DMS 273 (cell line): ENCODE data around the gene TTC39C.
"Not testable (repeated sequence)": the region's sequence is repeated elsewhere in the genome, so short reads cannot be mapped to it uniquely, and the experiment has no call there.

ENCODE experiments used
- DNase-seq: peaks from one replicate; lab custom pipeline; 2025; ENCODE audit not compliant: unreplicated experiment; lab: John Stamatoyannopoulos, UW

The TTC39C gene

DNA sequence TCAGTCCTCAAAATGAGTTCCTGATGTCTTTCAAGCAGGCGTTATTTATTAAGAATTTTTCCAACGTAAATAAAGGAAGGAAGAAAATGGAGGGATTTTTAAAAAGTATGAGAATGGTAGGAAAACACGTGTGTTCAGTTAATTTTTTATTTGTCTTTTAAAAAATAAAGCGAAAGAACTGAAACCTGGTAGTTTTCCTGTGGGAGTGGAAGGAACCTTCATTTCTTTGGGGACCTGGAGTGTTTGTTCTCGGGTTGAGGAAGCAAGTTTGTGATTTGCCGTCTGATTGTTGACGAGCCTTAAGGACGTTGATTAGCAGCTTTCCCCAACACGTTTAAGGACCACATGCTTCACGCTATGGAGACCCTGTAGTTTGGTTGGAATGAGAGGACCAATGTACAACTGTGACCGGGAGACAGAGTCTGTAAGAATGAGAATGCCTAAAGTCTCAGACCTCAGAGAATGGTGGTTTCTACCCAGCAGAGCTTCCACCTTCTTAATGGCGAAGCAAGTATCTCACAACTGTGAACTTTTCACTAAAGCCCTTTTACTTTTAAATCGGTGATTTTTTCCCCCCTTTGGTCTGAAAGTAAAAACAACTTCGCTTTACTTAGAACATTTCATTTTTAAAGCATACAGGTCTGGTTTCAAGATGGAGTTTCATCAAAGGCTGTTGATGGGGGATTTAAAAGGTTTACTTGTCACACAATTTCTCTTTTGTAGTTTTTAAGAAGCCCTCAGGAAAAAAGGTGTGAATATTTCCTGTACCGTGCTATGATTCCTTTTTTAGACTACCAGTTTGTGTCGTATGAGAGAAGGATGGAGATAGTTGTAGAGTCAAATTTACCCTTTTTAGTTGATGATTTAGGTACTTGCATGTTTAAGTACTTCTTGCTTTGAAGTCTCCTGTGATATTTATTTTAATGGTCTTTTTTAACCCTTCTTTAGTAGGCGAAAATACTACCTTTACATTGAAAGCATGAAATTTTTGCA, 1.4 kb downstream of the TTC39C start:
- DNase-seq, result peak; percentile 25

DNA sequence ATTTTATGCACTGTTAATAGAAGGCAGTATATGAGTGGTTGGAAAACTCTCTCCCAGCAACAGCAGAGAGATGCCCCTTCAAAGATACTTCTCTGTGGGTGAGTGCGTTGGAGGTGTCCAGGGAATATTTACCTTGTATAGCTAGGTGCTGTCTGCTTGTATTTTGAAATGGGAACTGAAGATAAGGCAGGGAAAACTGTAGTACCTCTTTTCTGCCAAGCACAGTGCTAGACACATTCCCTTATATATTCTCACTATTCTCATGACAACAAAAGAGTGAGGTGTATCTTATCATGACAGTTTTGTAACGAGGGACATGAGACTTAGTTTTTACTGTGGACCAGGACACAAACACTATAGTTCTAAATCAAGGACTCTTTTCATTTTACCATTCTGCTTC, 2.1 kb downstream of the TTC39C start:
- DNase-seq, result peak; percentile 44

- DNase-seq, result no peak
Observed at GRCh38 chr18:24018299-24018886, 3.8 kb downstream of the TTC39C start.

DNA sequence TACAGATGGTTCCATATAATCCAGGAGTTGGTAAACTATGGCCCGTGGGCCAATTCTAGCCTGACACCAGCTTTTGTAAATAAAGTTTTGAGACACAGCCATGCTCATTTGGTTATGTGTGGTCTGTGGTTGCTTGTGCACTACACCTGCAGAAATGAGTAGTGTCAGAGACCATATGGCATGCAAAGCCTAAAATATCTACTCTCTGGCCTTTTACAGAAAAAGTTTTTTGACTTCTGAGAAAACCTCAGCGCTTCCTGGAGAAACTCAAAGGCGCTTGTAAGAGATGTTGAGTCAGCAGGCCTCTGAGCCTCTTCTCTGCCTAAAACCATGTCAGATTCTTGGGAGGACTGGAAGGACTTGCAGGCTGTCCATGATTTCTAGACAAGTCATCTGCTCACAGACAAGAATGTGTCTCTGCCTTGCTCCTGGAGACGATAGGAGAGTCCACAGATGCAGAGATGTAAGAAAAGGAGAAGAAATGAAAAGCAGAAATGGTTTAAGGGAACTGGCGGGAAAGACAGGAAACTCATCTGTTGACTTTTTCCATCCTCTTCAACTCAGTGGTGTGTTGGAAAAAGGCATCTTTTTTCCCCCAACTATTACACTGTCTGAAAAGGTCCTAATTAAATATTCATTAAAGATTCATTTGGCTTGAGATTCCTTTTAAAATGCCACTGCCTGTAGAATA, 5.2 kb downstream of the TTC39C start:
- no peak for DNase-seq

DNA sequence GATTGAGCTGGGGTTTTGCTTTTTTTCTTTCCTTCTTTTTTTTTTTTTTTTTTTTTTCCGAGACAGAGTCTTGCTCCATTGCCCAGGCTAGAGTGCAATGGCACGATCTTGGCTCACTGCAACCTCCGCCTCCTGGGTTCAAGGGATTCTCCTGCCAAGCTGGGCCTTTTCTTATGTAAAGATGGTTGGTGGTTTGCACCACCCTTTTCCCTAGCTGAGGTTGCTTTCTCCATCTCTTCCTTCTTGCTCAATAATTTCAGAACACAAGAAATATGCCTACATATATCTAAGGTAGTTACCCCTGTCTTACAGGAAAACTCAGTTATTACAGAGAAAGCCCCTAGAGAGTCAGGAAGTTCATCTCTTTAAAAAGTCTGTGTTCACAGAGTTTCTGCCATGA, 7.0 kb downstream of the TTC39C start:
- DNase-seq, result no peak

DNA sequence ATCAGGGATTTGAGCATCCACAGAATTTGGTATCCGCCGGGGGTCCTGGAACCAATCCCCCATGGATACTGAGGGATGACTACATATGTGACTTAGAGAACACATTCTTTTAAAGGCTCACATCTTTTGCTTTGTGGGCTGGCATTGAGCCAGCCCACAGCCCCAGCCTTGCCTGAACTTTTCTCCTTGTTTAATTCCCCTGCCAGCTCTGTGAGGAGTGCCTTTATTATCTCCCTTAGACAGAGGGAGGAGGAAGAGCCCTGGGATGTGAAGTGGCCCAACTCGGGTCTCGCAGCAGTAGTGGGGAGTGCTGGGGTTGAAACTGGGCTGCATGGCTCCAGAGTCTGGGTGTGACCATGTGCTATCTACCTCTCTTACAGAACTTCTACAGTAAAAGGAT, 7.6 kb downstream of the TTC39C start:
- DNase-seq, result peak; percentile 14

- DNase-seq, result peak; percentile 35
Observed at GRCh38 chr18:24023185-24023814, 8.7 kb downstream of the TTC39C start.

GRCh38 chr18:24024425-24024824, 9.9 kb downstream of the TTC39C start:
- no peak for DNase-seq

- DNase-seq, result no peak
Observed at GRCh38 chr18:24026457-24026856, 11.9 kb downstream of the TTC39C start.

GRCh38 chr18:24027156-24027827, 12.7 kb downstream of the TTC39C start:
- no peak for DNase-seq

GRCh38 chr18:24028946-24029345, 14.4 kb downstream of the TTC39C start:
- DNase-seq, result not testable (repeated sequence)

GRCh38 chr18:24031318-24031717, 16.8 kb downstream of the TTC39C start:
- DNase-seq, result no peak

DNA sequence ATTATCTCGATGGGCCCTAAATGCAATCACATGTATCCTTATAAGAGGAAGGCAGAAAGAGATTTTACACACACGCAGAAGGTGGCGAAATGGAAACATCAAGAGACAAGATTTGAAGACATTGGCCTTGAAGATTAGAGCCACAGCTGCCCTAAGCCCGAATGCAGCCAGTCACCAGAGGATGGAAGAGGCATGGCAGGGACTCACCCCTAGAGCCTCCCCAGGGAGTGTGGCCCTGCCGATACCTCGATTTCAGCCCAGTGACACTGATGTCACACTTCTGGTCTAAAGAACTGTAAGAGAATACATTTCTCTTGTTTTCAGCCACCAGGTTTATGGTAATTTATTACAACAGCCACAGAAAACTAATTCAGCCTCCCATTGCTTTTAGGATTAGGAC, 17.4 kb downstream of the TTC39C start:
- no peak for DNase-seq

DNA sequence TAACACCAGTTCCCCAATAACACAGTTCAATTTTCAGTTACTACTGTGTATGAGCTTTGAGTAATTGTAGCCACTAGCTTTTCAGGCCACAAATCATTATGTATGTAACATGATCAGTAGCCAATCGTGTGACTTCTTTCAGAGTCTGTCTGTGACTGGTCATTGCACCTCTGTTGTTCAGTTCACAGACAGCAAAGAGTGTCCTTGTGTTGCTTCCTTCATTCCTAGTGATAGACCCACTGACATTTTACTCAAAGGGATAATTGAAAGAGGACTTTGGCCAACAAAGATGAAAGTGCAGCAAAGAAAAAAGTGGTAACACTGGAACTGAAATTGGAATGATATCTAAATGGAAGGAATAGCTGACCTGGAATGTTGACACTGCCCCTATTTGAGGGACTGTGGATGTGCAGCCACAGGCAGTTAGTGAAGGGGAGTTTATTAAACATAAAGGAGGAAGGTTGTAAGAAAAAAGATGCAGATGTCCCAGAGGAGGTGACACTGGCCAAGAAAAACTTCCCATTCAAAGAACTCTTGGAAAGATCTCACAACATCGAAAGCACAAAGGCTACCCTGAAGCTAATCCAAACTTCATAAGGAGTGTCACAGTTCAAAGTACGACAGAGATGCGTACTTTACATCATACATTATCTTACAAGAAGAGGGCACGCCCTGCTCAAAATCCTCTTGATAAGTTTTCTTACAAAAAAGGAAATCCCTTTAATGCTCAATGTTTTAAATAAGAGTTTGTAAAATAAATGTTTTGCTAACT, 19.3 kb downstream of the TTC39C start:
- peak; percentile 24 for DNase-seq

DNA sequence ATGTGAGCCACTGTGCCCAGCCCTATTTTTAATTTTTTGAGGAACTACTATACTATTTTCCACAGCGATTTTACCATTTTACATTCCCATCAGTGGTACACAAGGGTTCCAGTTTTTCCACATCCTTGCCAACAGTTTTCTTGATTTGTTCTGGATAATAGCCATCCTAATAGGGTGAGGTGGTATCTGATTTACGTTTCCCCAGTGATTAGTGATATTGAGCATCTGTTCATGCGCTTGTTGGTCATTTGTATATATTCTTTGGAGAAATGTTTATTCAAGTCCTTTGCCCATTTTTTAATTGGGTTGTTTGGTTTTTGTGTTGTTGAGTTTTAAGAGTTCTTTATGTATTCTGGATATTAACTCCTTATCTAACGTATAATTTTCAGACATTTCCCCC, 20.8 kb downstream of the TTC39C start:
- no peak for DNase-seq

- no peak for DNase-seq
Observed at GRCh38 chr18:24039671-24040070, 25.1 kb downstream of the TTC39C start.

- DNase-seq, result no peak
Observed at GRCh38 chr18:24041691-24042090, 27.1 kb downstream of the TTC39C start.

DNA sequence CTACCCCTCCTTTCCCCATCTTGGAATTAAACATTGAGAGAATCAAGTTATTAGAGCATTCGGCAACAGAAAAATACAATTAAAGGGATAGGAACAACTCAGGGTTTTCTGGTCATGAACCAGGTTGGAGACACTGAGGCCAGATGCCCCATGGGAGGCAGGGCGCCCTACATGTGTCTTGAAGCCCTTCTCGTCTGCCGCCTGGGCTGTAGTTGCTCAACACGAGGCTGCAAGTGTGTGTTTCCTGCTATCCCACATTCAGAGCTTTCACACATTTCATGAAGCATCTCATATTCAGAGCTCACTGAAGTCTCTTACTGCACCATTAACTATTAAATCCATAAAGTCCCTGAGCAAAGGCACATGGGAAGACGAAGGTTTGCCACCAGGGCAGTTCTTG, 28.8 kb downstream of the TTC39C start:
- no peak for DNase-seq

DNA sequence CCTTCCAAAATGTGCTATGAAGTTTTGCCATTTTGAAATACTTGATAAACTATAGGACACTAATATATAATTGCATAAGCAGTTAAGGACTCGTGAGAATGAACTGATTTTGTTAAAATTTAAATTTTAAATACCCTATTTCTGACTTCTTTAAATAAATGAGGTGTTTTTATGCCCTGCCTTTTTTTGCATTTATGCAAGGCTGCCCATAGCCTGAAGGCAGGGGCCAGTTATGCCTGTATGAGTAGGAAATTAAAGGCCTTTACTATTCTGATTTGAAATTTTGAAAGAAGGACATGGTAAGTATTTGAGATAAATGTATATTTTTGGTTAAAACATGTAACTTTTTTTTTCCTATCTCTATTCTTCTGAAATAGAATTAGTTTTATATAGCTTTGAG, 33.7 kb downstream of the TTC39C start:
- no peak for DNase-seq

DNA sequence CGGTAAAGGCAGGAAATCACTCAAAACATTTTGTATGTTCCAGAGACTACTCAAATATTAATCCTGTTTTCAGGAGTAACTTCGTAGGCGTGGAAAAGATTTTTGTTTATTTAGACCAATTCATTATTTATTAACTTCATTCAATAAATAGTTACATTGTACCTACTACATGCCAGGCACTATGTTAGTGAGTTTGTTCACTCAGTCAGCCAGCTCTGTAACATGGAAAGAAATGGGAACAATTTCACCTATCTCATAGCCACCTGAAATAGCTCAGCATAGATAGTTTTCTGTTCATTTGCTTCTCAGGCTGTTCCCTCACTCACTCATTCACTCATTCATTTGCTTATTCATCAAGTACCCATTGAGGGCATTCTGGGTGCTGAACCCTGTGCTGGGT, 34.6 kb downstream of the TTC39C start:
- no peak for DNase-seq
